Activated CD4-positive, alpha-beta T cell treated with anti-CD3 and anti-CD28 coated beads, Interleukin-2, amount 10 ng/mL, durations not matched to agents 7 days and 5 days (primary cell): ENCODE data around the gene HELZ. TPM values are rescaled to one million over a fixed set of nuclear protein-coding genes. Genes with fewer than 3 reads are reported as not detected.

Source experiments
- CTCF ChIA-PET: fragments of 350-600 bp; sonication (Branson Sonifier 250); formaldehyde crosslinking; loops from one replicate; lab custom pipeline; 2021; ENCODE audit warnings: antibody characterized with exemption; lab: Charles Lee
- POLR2A ChIA-PET: fragments of 350-600 bp; sonication (Branson Sonifier 250); formaldehyde crosslinking; loops from one replicate; lab custom pipeline; 2021; ENCODE audit warnings: antibody characterized with exemption; lab: Charles Lee
- DNase-seq: peaks from one replicate; pipeline ENCODE4 v3.0.0-alpha.2; 2020
- H3K27ac Mint-ChIP-seq: one replicate; pipeline ENCODE4 v1.8.0; 2021; ENCODE audit warnings: mild to moderate bottlenecking, moderate library complexity, mixed read lengths
- H3K27me3 Mint-ChIP-seq: one replicate; pipeline ENCODE4 v1.8.0; 2021; ENCODE audit warnings: mixed read lengths
- H3K36me3 Mint-ChIP-seq: one replicate; pipeline ENCODE4 v1.8.0; 2021; ENCODE audit warnings: low read depth, mixed read lengths
- H3K4me1 Mint-ChIP-seq: one replicate; pipeline ENCODE4 v1.8.0; 2021; ENCODE audit warnings: mixed read lengths
- H3K4me3 Mint-ChIP-seq: one replicate; pipeline ENCODE4 v1.8.0; 2021; ENCODE audit warnings: mild to moderate bottlenecking, moderate library complexity, mixed read lengths
- H3K9me3 Mint-ChIP-seq: one replicate; pipeline ENCODE4 v1.8.0; 2021; ENCODE audit warnings: mixed read lengths
- total RNA-seq, 2 experiments: library from RNA; stranded (reverse); gene quantifications; one replicate each; pipeline ENCODE4 v1.2.3, GENCODE V29; 2021

The HELZ gene
- total RNA-seq, 2 experiments from 2014 or later: 76.8 to 77.3 TPM

- no peak for DNase-seq
- ChIA-PET CTCF (interaction anchor here (1.2 to 1.3 kb wide), 2 partner anchors 9 to 44 kb away, joined by 4 to 5 read pairs; no protein-coding TSS in a partner anchor), POLR2A (no interaction called here)
- Mint-ChIP-seq H3K27me3 (no peaks in the 10 kb centered on the region), H3K27ac (no peak overlapping the region), H3K4me1 (peaks cover 4% of the 10 kb centered on the region), H3K9me3 (no peaks in the 10 kb centered on the region), H3K36me3 (peaks cover 34% of the 10 kb centered on the region), H3K4me3 (no peak overlapping the region)
Observed at GRCh38 chr17:67090341-67090740, 154.7 kb downstream of the HELZ start.

DNA sequence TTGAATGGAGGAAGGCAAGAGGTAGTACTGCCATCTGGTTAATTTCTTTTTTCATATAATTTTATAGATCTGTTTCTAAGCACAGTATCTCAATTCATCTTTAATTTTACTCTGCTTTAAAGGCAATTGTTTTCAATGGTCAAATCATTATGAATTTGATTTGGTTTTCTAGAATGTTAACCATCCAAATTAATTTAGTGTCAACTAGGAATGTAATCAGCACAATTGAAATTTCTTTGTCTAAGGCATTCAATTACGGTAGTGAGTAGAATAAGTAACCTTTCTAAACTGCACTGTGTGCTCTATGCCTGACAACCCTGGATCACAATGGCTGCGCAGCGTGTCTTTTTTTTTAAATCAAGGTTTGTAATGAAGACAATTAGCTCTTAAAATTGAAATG is 156.4 kb downstream of the HELZ start:
- H3K4me3 Mint-ChIP-seq: no peak overlapping the region
- no peaks in the 10 kb centered on the region for H3K27me3 Mint-ChIP-seq
- no peak for DNase-seq
- H3K4me1 Mint-ChIP-seq: peaks cover 4% of the 10 kb centered on the region
- ChIA-PET POLR2A (no interaction called here), CTCF (no interaction called here)
- H3K27ac Mint-ChIP-seq: no peak overlapping the region
- H3K36me3 Mint-ChIP-seq: peaks cover 30% of the 10 kb centered on the region
- no peaks in the 10 kb centered on the region for H3K9me3 Mint-ChIP-seq

GRCh38 chr17:67085406-67085805 is 159.6 kb downstream of the HELZ start:
- Mint-ChIP-seq H3K9me3 (no peaks in the 10 kb centered on the region), H3K4me3 (no peak overlapping the region), H3K27me3 (no peaks in the 10 kb centered on the region), H3K4me1 (peaks cover 26% of the 10 kb centered on the region), H3K27ac (no peak overlapping the region), H3K36me3 (peaks cover 32% of the 10 kb centered on the region)
- ChIA-PET POLR2A (no interaction called here), CTCF (no interaction called here)
- no peak for DNase-seq

GRCh38 chr17:67082107-67082506 is 162.9 kb downstream of the HELZ start:
- POLR2A ChIA-PET: no interaction called here
- H3K36me3 Mint-ChIP-seq: peaks cover 31% of the 10 kb centered on the region
- no peaks in the 10 kb centered on the region for H3K27me3 Mint-ChIP-seq
- H3K4me1 Mint-ChIP-seq: peaks cover 26% of the 10 kb centered on the region
- no peak for DNase-seq
- H3K27ac Mint-ChIP-seq: peak overlapping the region; percentile 78
- no peaks in the 10 kb centered on the region for H3K9me3 Mint-ChIP-seq
- no peak overlapping the region for H3K4me3 Mint-ChIP-seq
- CTCF ChIA-PET: interaction anchor here (0.6 kb wide), 1 partner anchor 872 kb away, joined by 3 read pairs; no protein-coding TSS in a partner anchor

DNA sequence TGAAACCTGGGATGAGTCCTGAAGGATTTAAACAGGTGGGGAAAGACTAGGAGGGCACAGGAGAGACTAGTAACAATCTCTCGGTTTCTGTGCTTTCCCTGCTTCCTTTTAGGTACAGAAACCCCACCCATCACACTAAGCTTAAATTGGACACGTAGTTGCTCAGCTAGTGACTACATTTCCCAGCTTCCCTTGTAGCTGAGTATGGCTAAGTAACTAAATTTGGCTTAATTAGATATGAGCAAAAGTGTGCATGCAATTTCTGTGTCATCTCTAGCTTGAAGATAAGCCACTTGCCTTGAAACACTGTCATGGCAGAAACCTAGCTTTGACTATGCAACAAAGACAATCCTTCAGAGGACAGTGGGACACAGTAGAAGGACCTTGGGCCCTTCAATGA is 164.2 kb downstream of the HELZ start:
- Mint-ChIP-seq H3K4me3 (no peak overlapping the region), H3K4me1 (peaks cover 24% of the 10 kb centered on the region), H3K27ac (no peak overlapping the region), H3K9me3 (no peaks in the 10 kb centered on the region), H3K27me3 (no peaks in the 10 kb centered on the region), H3K36me3 (peaks cover 27% of the 10 kb centered on the region)
- CTCF ChIA-PET: interaction anchor here (1.1 to 1.6 kb wide), 2 partner anchors 10 to 19 kb away, joined by 3 to 5 read pairs; no protein-coding TSS in a partner anchor
- no peak for DNase-seq
- POLR2A ChIA-PET: no interaction called here

DNA sequence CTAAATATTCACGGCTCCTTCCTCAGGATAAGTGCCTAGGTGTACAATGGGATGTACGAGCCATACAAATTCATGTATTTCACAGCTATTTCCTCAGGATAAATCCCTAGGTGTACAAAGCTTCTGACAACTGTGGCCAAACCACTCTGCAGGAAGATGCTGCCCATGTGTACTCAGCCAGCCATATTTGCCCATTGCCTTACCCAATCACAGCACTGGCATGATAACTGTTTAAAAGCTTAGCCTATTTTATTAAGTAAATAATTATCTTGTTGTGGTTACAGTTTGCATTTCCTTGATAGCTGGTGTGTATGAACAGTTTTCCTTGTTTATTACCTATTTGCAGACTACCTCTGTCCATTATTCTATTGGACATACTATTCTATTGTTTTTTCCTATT is 165.5 kb downstream of the HELZ start:
- no peak for DNase-seq
- no peaks in the 10 kb centered on the region for H3K27me3 Mint-ChIP-seq
- no peaks in the 10 kb centered on the region for H3K9me3 Mint-ChIP-seq
- POLR2A ChIA-PET: interaction anchor here (0.6 kb wide), 1 partner anchor 675 kb away, joined by 3 read pairs; no protein-coding TSS in a partner anchor
- CTCF ChIA-PET: no interaction called here
- no peak overlapping the region for H3K4me3 Mint-ChIP-seq
- H3K4me1 Mint-ChIP-seq: peaks cover 24% of the 10 kb centered on the region
- H3K27ac Mint-ChIP-seq: no peak overlapping the region
- peaks cover 25% of the 10 kb centered on the region for H3K36me3 Mint-ChIP-seq

- Mint-ChIP-seq H3K9me3 (no peaks in the 10 kb centered on the region), H3K27me3 (no peaks in the 10 kb centered on the region), H3K4me3 (no peak overlapping the region), H3K27ac (no peak overlapping the region), H3K36me3 (peaks cover 26% of the 10 kb centered on the region), H3K4me1 (peaks cover 19% of the 10 kb centered on the region)
- ChIA-PET POLR2A (no interaction called here), CTCF (interaction anchor here (0.6 to 0.8 kb wide), 2 partner anchors 11 to 13 kb away, joined by 3 to 6 read pairs; no protein-coding TSS in a partner anchor)
- DNase-seq: no peak
Observed at GRCh38 chr17:67078292-67078691, 166.7 kb downstream of the HELZ start.

GRCh38 chr17:67076290-67076689 is 168.7 kb downstream of the HELZ start:
- Mint-ChIP-seq H3K27ac (no peak overlapping the region), H3K4me1 (peaks cover 7% of the 10 kb centered on the region), H3K36me3 (peaks cover 30% of the 10 kb centered on the region), H3K4me3 (no peak overlapping the region), H3K9me3 (no peaks in the 10 kb centered on the region), H3K27me3 (no peaks in the 10 kb centered on the region)
- CTCF ChIA-PET: interaction anchor here (1.5 kb wide), 1 partner anchor 10 kb away, joined by 4 read pairs; no protein-coding TSS in a partner anchor
- POLR2A ChIA-PET: no interaction called here
- no peak for DNase-seq

DNA sequence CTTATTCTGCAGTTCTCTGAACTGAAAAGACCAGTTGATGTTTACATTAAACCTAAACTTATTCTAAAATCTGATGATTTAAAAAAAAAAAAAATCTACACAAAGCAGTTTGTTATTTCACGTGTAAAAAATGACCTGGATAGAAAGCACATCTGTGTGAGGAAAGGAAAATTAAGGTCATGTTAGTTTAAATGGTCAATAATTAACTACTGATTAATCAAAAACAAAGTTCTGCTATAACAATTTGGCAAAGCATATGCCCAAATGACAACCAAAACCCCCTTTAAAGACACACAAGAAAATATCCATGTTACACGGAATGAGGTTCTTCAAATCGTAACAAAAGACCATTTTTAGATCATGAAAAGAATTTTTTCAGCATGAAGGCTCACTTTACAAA is 170.2 kb downstream of the HELZ start:
- ChIA-PET CTCF (interaction anchor here (0.6 to 1.5 kb wide), 2 partner anchors 8 to 38 kb away, joined by 4 to 5 read pairs; no protein-coding TSS in a partner anchor), POLR2A (no interaction called here)
- Mint-ChIP-seq H3K27ac (no peak overlapping the region), H3K4me3 (no peak overlapping the region), H3K9me3 (no peaks in the 10 kb centered on the region), H3K4me1 (no peaks in the 10 kb centered on the region), H3K36me3 (peaks cover 30% of the 10 kb centered on the region), H3K27me3 (no peaks in the 10 kb centered on the region)
- DNase-seq: no peak

- CTCF ChIA-PET: no interaction called here
- H3K4me3 Mint-ChIP-seq: no peak overlapping the region
- POLR2A ChIA-PET: no interaction called here
- DNase-seq: no peak
- peaks cover 22% of the 10 kb centered on the region for H3K36me3 Mint-ChIP-seq
- H3K4me1 Mint-ChIP-seq: no peaks in the 10 kb centered on the region
- no peak overlapping the region for H3K27ac Mint-ChIP-seq
- no peaks in the 10 kb centered on the region for H3K9me3 Mint-ChIP-seq
- no peaks in the 10 kb centered on the region for H3K27me3 Mint-ChIP-seq
Observed at GRCh38 chr17:67072885-67073284, 172.1 kb downstream of the HELZ start.

DNA sequence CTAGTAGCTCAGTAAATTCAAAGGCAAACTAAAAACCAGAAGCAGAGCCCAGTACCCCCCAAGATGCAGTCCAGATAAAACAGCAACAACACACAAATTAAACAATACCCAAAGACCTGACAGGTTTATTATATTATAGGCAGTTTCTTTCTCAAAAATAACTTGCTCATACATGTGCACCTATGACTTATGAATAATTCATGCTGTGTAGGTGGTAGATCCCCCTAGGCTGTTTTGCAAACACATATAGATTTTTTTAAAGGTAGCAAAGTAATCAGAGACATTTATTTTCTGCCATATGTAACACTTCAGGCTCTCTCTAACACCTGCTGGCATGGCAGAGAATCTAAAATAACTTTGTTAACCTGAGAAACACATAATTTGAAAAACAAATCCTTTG is 173.4 kb downstream of the HELZ start:
- ChIA-PET CTCF (no interaction called here), POLR2A (no interaction called here)
- H3K9me3 Mint-ChIP-seq: no peaks in the 10 kb centered on the region
- H3K36me3 Mint-ChIP-seq: peaks cover 22% of the 10 kb centered on the region
- no peak for DNase-seq
- no peak overlapping the region for H3K27ac Mint-ChIP-seq
- no peak overlapping the region for H3K4me3 Mint-ChIP-seq
- H3K27me3 Mint-ChIP-seq: no peaks in the 10 kb centered on the region
- H3K4me1 Mint-ChIP-seq: no peaks in the 10 kb centered on the region

GRCh38 chr17:67069603-67070136 is 175.3 kb downstream of the HELZ start:
- H3K36me3 Mint-ChIP-seq: peaks cover 15% of the 10 kb centered on the region
- H3K9me3 Mint-ChIP-seq: no peaks in the 10 kb centered on the region
- POLR2A ChIA-PET: no interaction called here
- H3K4me1 Mint-ChIP-seq: no peaks in the 10 kb centered on the region
- no peak for DNase-seq
- CTCF ChIA-PET: no interaction called here
- no peak overlapping the region for H3K27ac Mint-ChIP-seq
- H3K4me3 Mint-ChIP-seq: no peak overlapping the region
- H3K27me3 Mint-ChIP-seq: no peaks in the 10 kb centered on the region

DNA sequence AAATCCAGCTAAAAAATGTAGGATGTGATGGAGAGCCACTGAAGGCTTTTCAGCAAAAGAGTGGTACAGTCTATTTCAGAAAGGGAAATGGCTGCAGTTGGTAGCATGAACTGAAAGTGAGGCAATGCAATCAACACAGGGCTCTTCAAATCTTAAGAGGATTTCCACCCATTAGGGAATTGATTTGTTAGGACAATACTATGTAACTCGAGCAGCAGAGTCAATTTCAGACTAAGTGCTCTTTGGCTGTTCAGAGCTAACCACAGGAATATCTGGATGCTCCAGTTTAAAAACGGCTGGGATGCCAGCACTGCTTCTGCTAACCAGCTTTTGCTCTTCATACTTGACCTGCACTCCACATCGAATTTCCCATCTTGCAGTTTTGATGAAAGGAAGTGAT is 176.0 kb downstream of the HELZ start:
- Mint-ChIP-seq H3K36me3 (peaks cover 15% of the 10 kb centered on the region), H3K4me3 (no peak overlapping the region), H3K9me3 (no peaks in the 10 kb centered on the region), H3K4me1 (no peaks in the 10 kb centered on the region), H3K27ac (no peak overlapping the region), H3K27me3 (no peaks in the 10 kb centered on the region)
- ChIA-PET CTCF (no interaction called here), POLR2A (no interaction called here)
- no peak for DNase-seq
